Activated T-cell treated with anti-CD3 and anti-CD28 coated beads for 1 hour (primary cell): Measurements from ENCODE around the gene DCAF5.
"Not testable (repeated sequence)": the region's sequence is repeated elsewhere in the genome, so short reads cannot be mapped to it uniquely, and the experiment has no call there.

Experiments used
- DNase-seq: peaks from one replicate; pipeline ENCODE4 v3.0.0-alpha.2; 2020; ENCODE audit warnings: low read depth

The DCAF5 gene

GRCh38 chr14:69068744-69069421 is 84.0 kb downstream of the DCAF5 start:
- no peak for DNase-seq

DNA sequence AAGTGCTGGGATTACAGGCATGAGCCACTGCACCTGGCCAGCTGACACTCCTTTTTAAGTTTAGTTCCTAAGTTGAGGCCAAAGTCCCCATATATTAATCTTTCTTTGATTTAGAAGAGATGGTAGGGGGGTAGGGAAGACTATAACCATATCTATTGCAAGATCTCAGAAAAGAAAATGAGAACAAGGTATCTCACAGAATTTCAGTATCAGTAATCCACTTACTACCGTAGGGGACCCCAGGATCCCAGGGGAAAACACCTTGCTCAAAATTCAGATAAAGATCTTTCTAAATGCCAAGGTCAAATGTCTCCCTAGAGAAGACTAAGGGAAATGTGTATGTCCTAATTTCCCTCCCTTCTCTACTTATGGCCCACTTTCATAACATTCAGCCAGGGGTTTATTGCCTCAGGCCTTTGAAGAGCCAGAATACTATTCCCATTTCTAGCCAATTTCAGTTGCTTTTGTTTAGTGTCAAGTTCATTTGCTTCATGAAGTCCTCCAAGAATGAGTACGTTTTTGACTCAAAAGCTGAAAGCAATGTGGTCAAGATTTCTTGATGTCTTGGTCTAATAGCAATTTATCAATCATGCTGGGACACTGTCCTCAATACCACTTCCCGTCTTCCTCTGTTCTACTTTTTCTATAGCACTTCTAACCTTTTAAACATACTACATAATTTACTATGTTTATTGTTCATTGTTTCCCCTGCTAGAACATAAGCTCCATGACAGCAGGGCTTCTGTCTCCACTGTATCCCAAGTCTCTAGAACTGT is 86.3 kb downstream of the DCAF5 start:
- no peak for DNase-seq

GRCh38 chr14:69065934-69066333 is 87.0 kb downstream of the DCAF5 start:
- DNase-seq: not testable (repeated sequence)

GRCh38 chr14:69064596-69064995 is 88.3 kb downstream of the DCAF5 start:
- DNase-seq: no peak

DNA sequence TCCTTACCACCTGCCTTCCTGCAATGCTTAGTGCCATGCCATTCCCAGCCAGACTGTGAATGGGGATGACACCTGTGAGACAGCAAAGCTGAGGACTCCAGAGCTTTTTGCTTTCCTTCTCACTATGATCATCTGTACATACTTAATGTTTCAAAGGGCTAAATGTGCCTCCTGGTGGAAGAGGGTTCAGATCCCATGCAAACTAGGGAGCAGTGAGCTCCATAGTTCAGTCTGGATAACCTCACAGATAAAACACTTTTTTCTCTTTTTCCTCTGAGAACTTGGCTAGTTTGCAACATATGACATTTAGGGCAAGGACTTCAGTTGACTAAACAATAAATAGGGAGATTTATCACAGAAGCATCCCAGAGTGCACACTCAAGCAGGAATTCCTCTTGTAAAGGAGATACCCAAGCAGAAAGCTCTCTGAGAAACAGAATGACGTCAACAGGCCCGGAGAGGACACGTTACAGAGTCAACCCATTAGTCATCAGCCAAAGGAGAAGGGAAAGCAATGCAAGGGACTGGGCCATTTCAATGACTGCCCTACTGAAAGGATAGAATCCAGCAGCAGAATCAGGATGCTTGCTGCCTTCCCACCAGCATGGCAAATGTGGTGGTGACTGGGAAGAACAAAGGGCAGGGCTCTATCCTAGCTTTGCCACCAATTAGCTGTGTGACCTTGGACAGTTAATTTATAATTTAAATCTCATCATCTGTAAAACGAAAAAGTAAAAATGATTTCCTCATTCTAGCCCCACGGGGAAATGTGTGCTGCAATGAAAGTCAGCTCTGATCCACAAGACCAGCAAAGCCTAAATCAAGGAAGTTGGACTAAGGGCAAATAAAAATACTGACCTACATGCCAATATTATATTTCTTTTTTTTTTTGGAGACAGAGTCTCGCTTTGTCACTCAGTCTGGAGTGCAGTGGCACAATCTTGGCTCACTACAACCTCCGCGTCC is 93.0 kb downstream of the DCAF5 start:
- DNase-seq: no peak

- no peak for DNase-seq
Measured at GRCh38 chr14:69055999-69056788, 96.7 kb downstream of the DCAF5 start.

DNA sequence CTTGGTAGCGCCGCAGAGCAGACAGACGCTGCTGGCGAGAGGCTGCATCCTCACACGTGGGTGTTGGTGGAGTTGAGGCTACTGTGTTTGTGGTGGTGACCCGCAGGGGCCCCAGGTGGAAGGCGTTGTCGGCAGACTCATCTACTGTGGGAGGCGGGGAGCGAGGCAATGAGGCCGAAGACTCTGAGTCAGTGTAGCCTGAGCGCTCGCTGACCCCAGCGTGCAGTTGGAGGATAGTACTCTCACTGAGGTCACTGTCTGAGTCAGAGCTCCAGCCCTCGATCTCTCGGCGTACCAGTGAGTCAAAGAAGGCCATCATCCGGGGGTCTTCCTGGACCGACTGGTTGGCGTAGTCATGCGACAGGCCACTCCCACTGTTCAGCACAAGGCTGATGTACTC is 97.8 kb downstream of the DCAF5 start:
- DNase-seq: no peak

- no peak for DNase-seq
Measured at GRCh38 chr14:69054030-69054429, 98.9 kb downstream of the DCAF5 start.

- no peak for DNase-seq
Measured at GRCh38 chr14:69052181-69052601, 100.7 kb downstream of the DCAF5 start.

GRCh38 chr14:69050240-69051184 is 102.4 kb downstream of the DCAF5 start:
- DNase-seq: no peak

GRCh38 chr14:69049675-69050074 is 103.2 kb downstream of the DCAF5 start:
- DNase-seq: no peak

GRCh38 chr14:69048456-69048855 is 104.5 kb downstream of the DCAF5 start:
- DNase-seq: peak; percentile 4

DNA sequence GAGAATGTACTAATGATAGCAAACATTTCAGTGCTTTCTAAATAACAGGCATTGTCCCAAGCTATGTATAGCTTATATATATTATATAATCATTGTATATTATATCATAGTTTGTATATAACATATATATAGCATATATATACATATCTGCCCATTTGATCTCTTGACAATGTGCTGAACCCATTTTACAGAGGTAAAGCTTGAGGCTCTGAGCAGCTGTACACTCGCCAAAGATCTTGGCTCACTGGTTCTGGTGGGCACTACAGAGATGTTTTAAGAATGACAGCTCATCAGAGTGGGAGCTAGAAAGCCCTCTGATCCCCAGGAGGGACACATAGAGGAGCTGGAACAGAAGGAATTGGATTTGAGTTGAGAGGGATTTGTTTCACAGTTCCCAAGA is 105.7 kb downstream of the DCAF5 start:
- DNase-seq: no peak

GRCh38 chr14:69046476-69046860 is 106.5 kb downstream of the DCAF5 start:
- no peak for DNase-seq

- no peak for DNase-seq
Measured at GRCh38 chr14:69045857-69046475, 107.0 kb downstream of the DCAF5 start.

DNA sequence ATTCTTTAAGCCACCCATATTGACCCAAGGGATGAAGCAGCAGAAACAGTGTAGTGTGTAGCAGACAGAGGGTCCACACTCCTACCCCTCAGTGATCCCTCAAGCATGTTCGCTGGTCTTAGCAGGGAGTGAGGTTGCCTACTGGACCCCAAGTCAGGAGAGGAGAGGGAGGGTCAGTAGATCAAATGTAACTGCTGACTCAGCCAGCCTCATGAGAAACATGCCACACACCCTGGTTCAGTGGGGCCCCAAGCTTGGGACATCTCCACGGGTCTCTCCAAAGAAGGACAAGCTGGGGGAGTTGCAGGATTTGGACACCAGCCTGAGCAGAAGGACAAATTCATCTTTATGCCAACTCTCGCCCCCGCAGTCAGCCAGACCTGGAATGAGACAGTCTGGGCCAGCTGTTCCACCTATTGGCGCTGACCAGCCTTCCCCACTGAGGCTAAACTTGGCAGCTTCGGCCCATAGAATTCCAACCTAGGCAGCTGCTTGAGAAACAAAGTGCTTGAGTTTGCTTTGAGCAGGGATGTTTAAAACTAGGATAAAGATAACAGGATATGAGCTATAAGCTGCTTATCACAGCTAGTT is 107.9 kb downstream of the DCAF5 start:
- no peak for DNase-seq

GRCh38 chr14:69044296-69044695 is 108.6 kb downstream of the DCAF5 start:
- no peak for DNase-seq

GRCh38 chr14:69043596-69044260 is 109.2 kb downstream of the DCAF5 start:
- DNase-seq: no peak

DNA sequence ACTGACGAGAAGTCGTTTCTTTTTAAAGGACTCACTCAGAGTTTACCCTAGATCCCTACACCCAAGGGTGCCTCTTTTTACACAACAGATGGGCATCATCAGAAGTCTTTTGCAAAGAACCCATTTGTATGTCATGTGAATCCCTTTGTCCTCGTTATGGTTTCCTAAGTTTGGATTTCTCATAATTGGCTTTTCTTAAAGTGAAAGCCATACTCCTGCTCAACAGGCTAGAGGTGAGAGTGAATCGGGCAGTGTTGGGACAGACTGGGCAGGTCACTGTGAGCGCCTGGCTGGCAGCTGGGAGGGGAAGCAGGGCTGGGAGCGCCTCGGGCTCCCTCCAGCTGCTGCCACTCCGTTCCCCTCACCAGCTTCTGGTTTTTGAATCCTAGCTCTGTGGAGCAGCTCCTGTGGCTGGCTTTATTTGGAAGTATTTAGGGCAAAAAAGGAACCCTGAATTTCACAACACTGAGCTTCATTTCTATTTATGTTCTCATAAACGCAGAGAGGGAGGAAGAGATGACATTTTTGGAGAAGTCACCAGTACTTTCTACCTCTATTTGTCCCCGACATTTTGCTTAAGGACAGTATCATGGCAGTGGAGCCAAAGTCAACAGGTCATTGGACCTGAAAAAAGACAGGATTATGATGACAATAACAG is 110.0 kb downstream of the DCAF5 start:
- DNase-seq: no peak
